B cell (primary cell): ENCODE measurements around the gene TOMM7. TPM values are rescaled to one million over a fixed set of nuclear protein-coding genes. Genes with fewer than 3 reads are reported as not detected.
"Not testable (repeated sequence)": the region's sequence is repeated elsewhere in the genome, so short reads cannot be mapped to it uniquely, and the experiment has no call there.

Experiments
- ATAC-seq: fragments of 200-7000 bp; cut with Tn5 transposase; one replicate; pipeline ENCODE4 v1.10.0; 2021; ENCODE audit warnings: low read depth, mild to moderate bottlenecking, moderate number of reproducible peaks, moderate library complexity
- CTCF ChIA-PET: fragments of 350-600 bp; sonication (Branson Sonifier 250); formaldehyde crosslinking; loops from one replicate; lab custom pipeline; 2021; ENCODE audit warnings: antibody characterized with exemption, inconsistent platforms; lab: Charles Lee
- POLR2A ChIA-PET: fragments of 350-600 bp; sonication (Branson Sonifier 250); formaldehyde crosslinking; loops from one replicate; lab custom pipeline; 2021; ENCODE audit warnings: antibody characterized with exemption; lab: Charles Lee
- DNase-seq: peaks from one replicate; pipeline ENCODE4 v3.0.0; 2013
- H2AFZ ChIP-seq: 2 replicates; pipeline ENCODE4 v1.6.1; 2012; ENCODE audit warnings: mild to moderate bottlenecking, low read depth, low read length; ENCODE audit not compliant: insufficient read depth, poor library complexity, severe bottlenecking
- H3K27ac ChIP-seq, 2 donors: 1 replicate in 1 of 2; 2 replicates in 1 of 2; pipeline ENCODE4 v1.5.1; 2012 to 2013; ENCODE audit warnings: low read length in 2 of 2, mild to moderate bottlenecking in 2 of 2, moderate library complexity in 1 of 2
- H3K27me3 ChIP-seq, 4 experiments: fragments of 200-600 bp in 1 of 4; sonication (generic) in 1 of 4; replicated peaks in 1 of 4; 1 replicate in 2 of 4; 2 replicates in 2 of 4; pipeline versions ENCODE4 v1.6.1 to v1.7.0; 2013 to 2016; ENCODE audit warnings: low read length in 3 of 4, mild to moderate bottlenecking in 2 of 4, mixed read lengths in 1 of 4, moderate library complexity in 1 of 4; ENCODE audit not compliant: insufficient read depth in 4 of 4, control insufficient read depth in 3 of 4; ENCODE audit errors: control extremely low read depth in 1 of 4
- H3K36me3 ChIP-seq, 2 experiments: replicated peaks in 1 of 2; 1 replicate in 1 of 2; 2 replicates in 1 of 2; pipeline versions ENCODE4 v1.6.1 to v1.7.1; 2013; ENCODE audit warnings: low read length in 1 of 2; ENCODE audit not compliant: insufficient read depth in 2 of 2, control insufficient read depth in 1 of 2; ENCODE audit errors: control extremely low read depth in 1 of 2, extremely low read depth in 1 of 2
- H3K4me1 ChIP-seq, 2 donors: fragments of 200-600 bp in 1 of 2; sonication (generic) in 1 of 2; 1 replicate in 1 of 2; 2 replicates in 1 of 2; pipeline versions ENCODE4 v1.5.1 to v1.6.1; 2013 to 2017; ENCODE audit warnings: low read length in 2 of 2; ENCODE audit not compliant: control insufficient read depth in 2 of 2, insufficient read depth in 2 of 2
- H3K4me2 ChIP-seq: replicated peaks from 2 replicates; pipeline ENCODE3; 2012; ENCODE audit warnings: mild to moderate bottlenecking, low read depth, low read length; ENCODE audit not compliant: poor library complexity, severe bottlenecking
- H3K4me3 ChIP-seq, 5 experiments: fragments of 200-600 bp in 1 of 5; sonication (generic) in 1 of 5; 1 replicate in 3 of 5; 2 replicates in 2 of 5; pipeline versions ENCODE4 v1.5.1 to v1.7.0; 2011 to 2016; ENCODE audit warnings: low read length in 4 of 5, mild to moderate bottlenecking in 4 of 5, low read depth in 2 of 5, control low read depth in 1 of 5, moderate library complexity in 1 of 5; ENCODE audit not compliant: insufficient read depth in 1 of 5; ENCODE audit errors: control extremely low read depth in 1 of 5, extremely low read depth in 1 of 5
- H3K79me2 ChIP-seq: fragments of 200-600 bp; sonication (generic); one replicate; pipeline ENCODE4 v1.6.0; 2016; ENCODE audit warnings: low read length; ENCODE audit not compliant: control insufficient read depth, insufficient read depth
- H3K9ac ChIP-seq: fragments of 200-600 bp; sonication (generic); 2 replicates; pipeline ENCODE4 v1.6.1; 2017; ENCODE audit warnings: mild to moderate bottlenecking, low read length, moderate library complexity
- H3K9me3 ChIP-seq, 3 donors: one replicate each; pipeline versions ENCODE4 v1.6.1 to v1.7.1; 2013; ENCODE audit warnings: low read length in 2 of 3; ENCODE audit not compliant: control insufficient read depth in 2 of 3, insufficient read depth in 1 of 3; ENCODE audit errors: control extremely low read depth in 1 of 3
- H4K20me1 ChIP-seq: 2 replicates; pipeline ENCODE4 v1.6.0; 2012; ENCODE audit warnings: mild to moderate bottlenecking, low read length; ENCODE audit not compliant: insufficient read depth, control insufficient read depth, poor library complexity, severe bottlenecking
- H3K27ac Mint-ChIP-seq: one replicate; pipeline ENCODE4 v1.8.0; 2021; ENCODE audit warnings: mixed read lengths
- H3K27me3 Mint-ChIP-seq: one replicate; pipeline ENCODE4 v1.8.0; 2021; ENCODE audit warnings: mixed read lengths
- H3K4me1 Mint-ChIP-seq: one replicate; pipeline ENCODE4 v1.8.0; 2021; ENCODE audit warnings: mixed read lengths
- H3K4me3 Mint-ChIP-seq: one replicate; pipeline ENCODE4 v1.8.0; 2021; ENCODE audit warnings: mixed read lengths
- H3K9me3 Mint-ChIP-seq: one replicate; pipeline ENCODE4 v1.8.0; 2022; ENCODE audit warnings: mixed read lengths; ENCODE audit not compliant: insufficient read depth
- CTCF ChIP-seq: fragments of 200-600 bp; IDR thresholded peaks from one replicate; pipeline ENCODE4 v1.8.0; 2022; ENCODE audit warnings: antibody characterized with exemption, mild to moderate bottlenecking
- EZH2 ChIP-seq: IDR thresholded peaks from 2 replicates; pipeline ENCODE4 v1.6.1; 2012; ENCODE audit warnings: borderline replicate concordance, low read depth, mild to moderate bottlenecking, moderate library complexity, low read length; ENCODE audit not compliant: insufficient read depth, poor library complexity, severe bottlenecking
- WGBS: methylation state at CpG from one replicate; pipeline ENCODE4 v1.1.5; 2013; ENCODE audit warnings: missing lambda C conversion rate; ENCODE audit not compliant: insufficient coverage; 5-methylcytosine and 5-hydroxymethylcytosine counted together
- intact Hi-C: fragments of 100-400 bp; cut with micrococcal nuclease; formaldehyde crosslinking; loops from one replicate; pipeline ENCODE4 v1.10.0; 2022
- polyA plus RNA-seq: library from polyadenylated mRNA; depleted of rRNA; stranded (reverse); fragments of >200 nt; gene quantifications from 2 replicates; pipeline ENCODE4 v1.2.3, GENCODE V29; 2012
- total RNA-seq, 2 donors: library from RNA; stranded (reverse); fragments of 120-200 nt in 1 of 2; gene quantifications; 1 replicate in 1 of 2; 2 replicates in 1 of 2; pipeline versions ENCODE4 v1.2.3 to v1.2.4, GENCODE V29; 2013 to 2022

TOMM7 gene
- total and polyA plus RNA-seq, 2 donors (not counting 1 experiment from before 2014, with no cell fraction given): 276 to 437 TPM

- H3K27me3 ChIP-seq, H3K4me3 ChIP-seq, H3K9me3 Mint-ChIP-seq, H3K27ac ChIP-seq, H4K20me1 ChIP-seq, POLR2A ChIA-PET, H3K4me2 ChIP-seq, ATAC-seq, H3K27ac Mint-ChIP-seq, intact Hi-C loops, H3K4me3 Mint-ChIP-seq, H3K9me3 ChIP-seq, H3K9ac ChIP-seq, H2AFZ ChIP-seq, H3K4me1 ChIP-seq, H3K36me3 ChIP-seq, H3K79me2 ChIP-seq, H3K27me3 Mint-ChIP-seq, H3K4me1 Mint-ChIP-seq, DNase-seq: not testable (repeated sequence)
- CTCF ChIA-PET: interaction anchor here (1.1 to 6.1 kb wide), 5 partner anchors 23 to 275 kb away, joined by 3 to 35 read pairs (median 5); partner anchors contain the start of gene IL6
- no CpG with 5 or more reads among the region's 4 CpGs for WGBS
Observed at GRCh38 chr7:22779730-22780323, 42.8 kb downstream of the TOMM7 start.

GRCh38 chr7:22776964-22777363, 45.7 kb downstream of the TOMM7 start:
- POLR2A ChIA-PET: no interaction called here
- Histone ChIP-seq H3K9me3 (no peaks in the 10 kb centered on the region), H4K20me1 (no peaks in the 10 kb centered on the region), H3K4me1 (no peaks in the 10 kb centered on the region), H3K27me3 (peaks cover 0 to 4% (median 0%) of the 10 kb centered on the region in 4 experiments), H2AFZ (no peak overlapping the region), H3K9ac (no peak overlapping the region), H3K36me3 (no peaks in the 10 kb centered on the region), H3K27ac (no peak overlapping the region), H3K79me2 (no peaks in the 10 kb centered on the region), H3K4me2 (no peak overlapping the region), H3K4me3 (no peak overlapping the region)
- intact Hi-C loops: no loop called here
- ATAC-seq: no peak
- DNase-seq: no peak
- Mint-ChIP-seq H3K4me1 (no peaks in the 10 kb centered on the region), H3K9me3 (no peaks in the 10 kb centered on the region), H3K27me3 (peaks cover 7% of the 10 kb centered on the region), H3K4me3 (no peak overlapping the region), H3K27ac (no peak overlapping the region)
- WGBS: 100% methylated on average over 1 of the region's 4 CpGs
- CTCF ChIA-PET: interaction anchor here (1.4 to 6.1 kb wide), 3 partner anchors 216 to 278 kb away, joined by 3 to 35 read pairs (median 12); no protein-coding TSS in a partner anchor
- TF ChIP-seq CTCF (no peak), EZH2 (no peak)
